CD4-positive, alpha-beta T cell (primary cell): ENCODE results near the gene CPNE9. TPM values are rescaled to one million over a fixed set of nuclear protein-coding genes. Genes with fewer than 3 reads are reported as not detected.

Experiments used
- ATAC-seq: fragments of 200-7000 bp; cut with Tn5 transposase; one replicate; pipeline ENCODE4 v1.10.0; 2022; ENCODE audit warnings: mild to moderate bottlenecking; ENCODE audit not compliant: poor library complexity
- CTCF ChIA-PET: fragments of 350-600 bp; sonication (Branson Sonifier 250); formaldehyde crosslinking; loops from one replicate; lab custom pipeline; 2021; ENCODE audit warnings: antibody characterized with exemption, inconsistent platforms; lab: Charles Lee
- POLR2A ChIA-PET: fragments of 350-600 bp; sonication (Branson Sonifier 250); formaldehyde crosslinking; loops from one replicate; lab custom pipeline; 2021; ENCODE audit warnings: antibody characterized with exemption, inconsistent platforms; lab: Charles Lee
- DNase-seq, 14 experiments: peaks; one replicate each; pipeline ENCODE4 v3.0.0-alpha.2; 2013 to 2020; ENCODE audit warnings: mixed read lengths in 2 of 14
- H3K27ac ChIP-seq, 2 donors: one replicate each; pipeline versions ENCODE4 v1.5.1 to v1.7.0; 2013; ENCODE audit warnings: low read length in 2 of 2, low read depth in 1 of 2, mild to moderate bottlenecking in 1 of 2
- H3K27me3 ChIP-seq, 2 experiments: 1 replicate in 1 of 2; 2 replicates in 1 of 2; pipeline versions ENCODE4 v1.6.1 to v1.7.0; 2013; ENCODE audit warnings: low read length in 2 of 2, control low read depth in 1 of 2, mild to moderate bottlenecking in 1 of 2, moderate library complexity in 1 of 2; ENCODE audit not compliant: insufficient read depth in 2 of 2, control insufficient read depth in 1 of 2
- H3K36me3 ChIP-seq: one replicate; pipeline ENCODE4 v1.6.1; 2013; ENCODE audit warnings: low read length, control low read depth; ENCODE audit not compliant: insufficient read depth
- H3K4me1 ChIP-seq: one replicate; pipeline ENCODE4 v1.6.1; 2013; ENCODE audit warnings: low read length, control low read depth; ENCODE audit not compliant: insufficient read depth
- H3K4me3 ChIP-seq: one replicate; pipeline ENCODE4 v1.5.1; 2013; ENCODE audit warnings: mild to moderate bottlenecking, low read length, moderate library complexity
- H3K9me3 ChIP-seq, 2 experiments: 1 replicate in 1 of 2; 2 replicates in 1 of 2; pipeline versions ENCODE4 v1.6.1 to v1.7.0; 2013; ENCODE audit warnings: low read length in 2 of 2, mild to moderate bottlenecking in 2 of 2, control low read depth in 1 of 2, moderate library complexity in 1 of 2; ENCODE audit not compliant: control insufficient read depth in 1 of 2, insufficient read depth in 1 of 2
- H3K27ac Mint-ChIP-seq: one replicate; pipeline ENCODE4 v1.8.0; 2020; ENCODE audit warnings: mixed read lengths
- H3K27me3 Mint-ChIP-seq: one replicate; pipeline ENCODE4 v1.8.0; 2021; ENCODE audit warnings: mixed read lengths
- H3K36me3 Mint-ChIP-seq: one replicate; pipeline ENCODE4 v1.8.0; 2021; ENCODE audit warnings: low read depth, mixed read lengths
- H3K4me1 Mint-ChIP-seq: one replicate; pipeline ENCODE4 v1.8.0; 2021; ENCODE audit warnings: low read depth, mixed read lengths
- H3K4me3 Mint-ChIP-seq: one replicate; pipeline ENCODE4 v1.8.0; 2020; ENCODE audit warnings: mild to moderate bottlenecking, mixed read lengths
- H3K9me3 Mint-ChIP-seq: one replicate; pipeline ENCODE4 v1.8.0; 2020; ENCODE audit warnings: mixed read lengths
- intact Hi-C, 2 experiments: fragments of 100-400 bp; cut with DNase I in 1 of 2; cut with micrococcal nuclease in 1 of 2; formaldehyde crosslinking; loops; one replicate each; pipeline versions ENCODE4 v1.15.1 to v1.9.0; 2023 to 2025; cut with DNase I, micrococcal nuclease
- total RNA-seq, 174 experiments: library from RNA in 2 of 174; stranded (reverse) in 2 of 174; gene quantifications; one replicate each; pipeline ENCODE4 v1.2.3 and lab custom pipeline; 2021 to 2026
- TF ChIP-seq, protein P1 (sequence below): fragments of 200-600 bp; IDR thresholded peaks from one replicate; pipeline ENCODE4 v1.8.0; 2022; ENCODE audit warnings: antibody characterized with exemption, mild to moderate bottlenecking

The CPNE9 gene
- total RNA-seq, 2 experiments from 2014 or later, result 0.33 to 0.45 TPM

GRCh38 chr3:9710174-9710739, 6.6 kb downstream of the CPNE9 start:
- no peak for ATAC-seq
- TF ChIP-seq, protein P1, sequence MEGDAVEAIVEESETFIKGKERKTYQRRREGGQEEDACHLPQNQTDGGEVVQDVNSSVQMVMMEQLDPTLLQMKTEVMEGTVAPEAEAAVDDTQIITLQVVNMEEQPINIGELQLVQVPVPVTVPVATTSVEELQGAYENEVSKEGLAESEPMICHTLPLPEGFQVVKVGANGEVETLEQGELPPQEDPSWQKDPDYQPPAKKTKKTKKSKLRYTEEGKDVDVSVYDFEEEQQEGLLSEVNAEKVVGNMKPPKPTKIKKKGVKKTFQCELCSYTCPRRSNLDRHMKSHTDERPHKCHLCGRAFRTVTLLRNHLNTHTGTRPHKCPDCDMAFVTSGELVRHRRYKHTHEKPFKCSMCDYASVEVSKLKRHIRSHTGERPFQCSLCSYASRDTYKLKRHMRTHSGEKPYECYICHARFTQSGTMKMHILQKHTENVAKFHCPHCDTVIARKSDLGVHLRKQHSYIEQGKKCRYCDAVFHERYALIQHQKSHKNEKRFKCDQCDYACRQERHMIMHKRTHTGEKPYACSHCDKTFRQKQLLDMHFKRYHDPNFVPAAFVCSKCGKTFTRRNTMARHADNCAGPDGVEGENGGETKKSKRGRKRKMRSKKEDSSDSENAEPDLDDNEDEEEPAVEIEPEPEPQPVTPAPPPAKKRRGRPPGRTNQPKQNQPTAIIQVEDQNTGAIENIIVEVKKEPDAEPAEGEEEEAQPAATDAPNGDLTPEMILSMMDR, result no peak
- Mint-ChIP-seq H3K36me3 (no peaks in the 10 kb centered on the region), H3K4me1 (no peaks in the 10 kb centered on the region), H3K27ac (no peak overlapping the region), H3K4me3 (no peak overlapping the region), H3K9me3 (no peaks in the 10 kb centered on the region), H3K27me3 (peaks cover 19% of the 10 kb centered on the region)
- no peak for DNase-seq
- Histone ChIP-seq H3K36me3 (no peaks in the 10 kb centered on the region), H3K27me3 (peaks cover 0 to 3% of the 10 kb centered on the region in 2 experiments), H3K9me3 (no peaks in the 10 kb centered on the region), H3K27ac (no peak overlapping the region), H3K4me1 (no peaks in the 10 kb centered on the region), H3K4me3 (no peak overlapping the region)
- CTCF ChIA-PET, result no interaction called here
- POLR2A ChIA-PET, result no interaction called here
- intact Hi-C loops, result no loop called here

GRCh38 chr3:9712415-9712814, 8.8 kb downstream of the CPNE9 start:
- intact Hi-C loops, result no loop called here
- CTCF ChIA-PET, result no interaction called here
- Histone ChIP-seq H3K36me3 (no peaks in the 10 kb centered on the region), H3K27me3 (peaks cover 0 to 3% of the 10 kb centered on the region in 2 experiments), H3K27ac (no peak overlapping the region), H3K4me1 (peaks cover 4% of the 10 kb centered on the region), H3K9me3 (no peaks in the 10 kb centered on the region), H3K4me3 (no peak overlapping the region)
- DNase-seq (no peak), ATAC-seq (no peak)
- TF ChIP-seq, protein P1, result no peak
- POLR2A ChIA-PET, result no interaction called here
- Mint-ChIP-seq H3K27me3 (peaks cover 4% of the 10 kb centered on the region), H3K27ac (no peak overlapping the region), H3K9me3 (no peaks in the 10 kb centered on the region), H3K4me3 (no peak overlapping the region), H3K4me1 (peaks cover 4% of the 10 kb centered on the region), H3K36me3 (no peaks in the 10 kb centered on the region)

GRCh38 chr3:9713142-9713541, 9.5 kb downstream of the CPNE9 start:
- POLR2A ChIA-PET, result no interaction called here
- ATAC-seq, result no peak
- Histone ChIP-seq H3K27ac (no peak overlapping the region), H3K4me3 (no peak overlapping the region), H3K9me3 (no peaks in the 10 kb centered on the region), H3K4me1 (peaks cover 7% of the 10 kb centered on the region), H3K27me3 (peaks cover 0 to 3% of the 10 kb centered on the region in 2 experiments), H3K36me3 (no peaks in the 10 kb centered on the region)
- H3K4me1 Mint-ChIP-seq, result peaks cover 12% of the 10 kb centered on the region
- TF ChIP-seq, protein P1, result no peak
- no peak overlapping the region for H3K27ac Mint-ChIP-seq
- no peak overlapping the region for H3K4me3 Mint-ChIP-seq
- H3K27me3 Mint-ChIP-seq, result peaks cover 4% of the 10 kb centered on the region
- no peaks in the 10 kb centered on the region for H3K9me3 Mint-ChIP-seq
- CTCF ChIA-PET, result no interaction called here
- no peak for DNase-seq
- H3K36me3 Mint-ChIP-seq, result no peaks in the 10 kb centered on the region
- intact Hi-C loops, result no loop called here
